ENCODE data around the gene PLEKHB2. TPM values are rescaled to one million over a fixed set of nuclear protein-coding genes. Genes with fewer than 3 reads are reported as not detected.

PLEKHB2 gene
- total RNA-seq, 1 experiment from 2014 or later: 55.9 TPM

- Histone ChIP-seq H3K18ac (ENCODE audit: insufficient read length, low read depth, low read length) (no peak overlapping the region), H3K4me2 (ENCODE audit: insufficient read depth, insufficient read length, low read length) (no peak overlapping the region), H3K4ac (ENCODE audit: low read depth, low read length) (no peak overlapping the region), H3K27me3 (ENCODE audit: insufficient read depth, low read length) (no peaks in the 10 kb centered on the region), H2BK15ac (ENCODE audit: low read depth, low read length) (no peak overlapping the region), H3K9ac (ENCODE audit: extremely low read depth, insufficient read length, low read length) (no peak overlapping the region), H2BK5ac (ENCODE audit: insufficient read length, low read length) (no peak overlapping the region), H4K20me1 (ENCODE audit: control insufficient read depth, insufficient read depth, insufficient read length) (peaks cover 3% of the 10 kb centered on the region), H3K79me1 (ENCODE audit: insufficient read depth, low read depth, low read length, poor library complexity, severe bottlenecking) (peaks cover 9% of the 10 kb centered on the region), H2AFZ (ENCODE audit: low read length) (no peak overlapping the region), H3T11ph (ENCODE audit: low read length) (no peak overlapping the region), H3K14ac (ENCODE audit: insufficient read depth, low read length) (no peak overlapping the region), H3K9me3 (ENCODE audit: control insufficient read depth, low read depth, low read length) (no peaks in the 10 kb centered on the region), H4K8ac (replicated peaks; ENCODE audit: insufficient read length, low read depth, low read length) (no peak overlapping the region), H2AK5ac (ENCODE audit: insufficient read length, low read length) (no peak overlapping the region), H3K79me2 (ENCODE audit: insufficient read depth, low read length) (peaks cover 27% of the 10 kb centered on the region), H4K91ac (ENCODE audit: insufficient read length, low read depth, low read length) (no peak overlapping the region), H3K4me1 (ENCODE audit: insufficient read depth, low read length) (no peaks in the 10 kb centered on the region; the same call in 1 of the 2 replicates), H3K56ac (ENCODE audit: insufficient read length, low read depth, low read length) (no peak overlapping the region), H2BK120ac (ENCODE audit: low read depth, low read length, poor library complexity, severe bottlenecking) (no peak overlapping the region), H4K5ac (ENCODE audit: insufficient read length, low read depth, low read length) (no peak overlapping the region), H3K23ac (ENCODE audit: insufficient read length, low read depth, low read length) (no peak overlapping the region), H3K27ac (ENCODE audit: insufficient read length, low read depth, low read length) (no peak overlapping the region), H2BK12ac (ENCODE audit: insufficient read length, low read depth, low read length) (no peak overlapping the region), H3K23me2 (ENCODE audit: insufficient read length, low read depth, low read length, poor library complexity, severe bottlenecking) (no peaks in the 10 kb centered on the region), H2BK20ac (ENCODE audit: low read depth, low read length, poor library complexity, severe bottlenecking) (no peak overlapping the region)
- Mint-ChIP-seq H3K36me3 (ENCODE audit: insufficient read depth in 1 of 3, low read depth in 3 of 3) (peaks cover 53 to 86% (median 81%) of the 10 kb centered on the region in 3 experiments; a peak in 6 of 7 replicates), H3K27ac (peak overlapping the region in 1 of 3 experiments; percentile 17; a peak in 2 of 7 replicates), H3K27me3 (ENCODE audit: low read depth) (no peaks in the 10 kb centered on the region; the same call in 1 of the 2 replicates), H3K4me1 (peaks cover 13 to 20% of the 10 kb centered on the region in 2 experiments), H3K4me3 (no peak overlapping the region), H3K9me3 (no peaks in the 10 kb centered on the region)
- DNase-seq: no peak
- no CpG with 5 or more reads among the region's 4 CpGs for WGBS (ENCODE audit: extremely low coverage, insufficient read length, low lambda C conversion rate)
- no peak for TF ChIP-seq CTCF (conservative IDR thresholded peaks at IDR 0.05)
Observed at GRCh38 chr2:131056932-131057287, 48.2 kb upstream of the PLEKHB2 start.
